ENCODE data around the gene RGS14.
"Not testable (repeated sequence)": the region's sequence is repeated elsewhere in the genome, so short reads cannot be mapped to it uniquely, and the experiment has no call there.

Gene RGS14

DNA sequence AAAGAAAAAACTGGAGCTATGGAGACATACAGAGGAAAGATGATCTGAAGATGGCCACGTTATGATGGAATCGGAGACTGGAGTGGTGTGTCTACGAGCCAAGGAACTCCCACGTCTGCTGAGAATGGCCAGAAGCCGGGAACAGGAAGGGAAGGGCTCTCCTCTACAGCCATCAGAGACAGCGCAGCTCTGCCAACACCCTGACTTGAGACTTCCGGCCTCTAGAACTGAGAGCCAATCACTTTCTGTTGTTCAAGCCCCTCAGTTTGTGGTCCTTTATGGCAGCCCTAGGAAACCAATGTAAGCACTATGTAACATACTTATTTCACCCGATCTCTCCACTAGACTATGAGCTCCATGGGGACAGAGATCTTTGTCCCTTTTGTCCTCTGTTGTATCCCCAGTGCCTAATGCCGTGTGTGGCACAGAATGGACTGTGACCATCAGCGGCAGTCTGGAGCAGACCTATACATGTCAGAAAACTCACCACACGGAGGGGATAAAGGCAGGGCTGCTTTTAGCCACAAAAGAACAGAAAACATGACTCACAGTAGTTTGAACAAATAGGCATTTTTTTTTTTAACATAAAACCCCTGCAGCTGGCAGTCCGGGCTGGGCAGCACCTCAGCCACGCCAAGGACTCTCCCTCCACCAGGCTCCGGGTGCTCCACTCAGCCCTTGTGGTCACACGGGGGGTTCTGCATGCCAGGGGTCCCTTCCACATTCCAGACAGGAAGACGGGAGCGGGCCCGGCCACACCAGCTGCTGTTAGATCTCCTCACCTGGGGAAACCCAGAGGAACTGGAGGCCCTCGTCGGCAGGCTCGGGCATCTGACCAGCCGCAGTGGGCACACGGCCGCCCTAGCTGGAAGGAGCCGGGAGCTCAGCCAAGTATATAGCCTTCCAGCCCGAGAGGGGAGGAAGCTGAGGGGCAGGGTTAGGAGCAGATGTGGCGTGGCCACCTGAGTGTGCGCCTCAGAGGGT, 29.9 kb upstream of the RGS14 start:
- in situ Hi-C loops (cut with MboI; ENCODE audit: low sequenced_read_pairs) = no loop called here

DNA sequence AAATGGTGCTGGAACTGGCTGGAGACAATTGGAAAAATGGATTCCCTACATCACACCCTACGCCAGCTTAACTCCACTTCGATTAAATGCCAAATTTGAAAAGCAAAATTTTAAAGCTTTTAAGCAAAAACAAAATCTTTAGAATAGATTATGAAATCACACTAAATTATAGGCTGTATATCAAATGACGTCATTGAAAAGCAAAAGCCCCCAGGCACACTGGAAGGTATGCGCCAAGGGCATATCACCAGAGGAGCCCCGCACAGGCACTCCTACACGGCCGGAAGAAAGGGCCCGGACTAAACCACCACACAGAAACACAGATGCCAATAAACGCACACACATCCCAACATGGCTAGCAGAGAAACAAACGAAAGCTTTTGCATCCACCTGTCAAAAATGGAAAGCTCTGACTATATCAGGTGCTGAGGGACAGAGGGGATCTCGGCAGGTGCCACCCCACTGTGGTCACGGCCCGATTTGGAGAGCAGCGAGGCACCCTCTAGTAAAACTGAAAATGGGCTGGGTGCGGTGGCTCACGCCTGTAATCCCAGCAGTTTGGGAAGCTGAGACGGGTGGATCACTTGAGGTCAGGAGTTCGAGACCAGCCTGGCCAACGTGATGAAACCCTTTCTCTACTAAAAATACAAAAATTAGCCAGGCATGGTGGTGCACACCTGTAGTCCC, 29.0 kb upstream of the RGS14 start:
- in situ Hi-C loops (cut with MboI; ENCODE audit: low sequenced_read_pairs) = no loop called here

DNA sequence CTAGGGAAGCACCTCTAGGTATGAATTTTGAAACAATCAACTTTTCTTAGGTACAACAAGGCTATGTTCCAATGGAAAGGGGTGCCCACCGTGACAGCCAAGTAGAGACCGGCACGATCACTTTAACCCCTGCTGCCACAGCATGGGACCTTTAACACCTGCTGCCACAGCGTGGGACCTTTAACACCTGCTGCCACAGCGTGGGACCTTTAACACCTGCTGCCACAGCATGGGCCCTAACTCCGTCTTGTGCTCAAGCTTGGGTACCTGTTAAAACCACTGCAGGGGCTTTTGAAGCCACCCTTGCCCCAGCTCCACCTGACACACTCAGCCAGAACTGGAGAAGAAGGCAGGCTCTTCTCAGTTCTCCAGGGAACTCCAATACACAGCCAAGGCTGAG, 27.8 kb upstream of the RGS14 start:
- in situ Hi-C loops (cut with MboI; ENCODE audit: low sequenced_read_pairs) = no loop called here

DNA sequence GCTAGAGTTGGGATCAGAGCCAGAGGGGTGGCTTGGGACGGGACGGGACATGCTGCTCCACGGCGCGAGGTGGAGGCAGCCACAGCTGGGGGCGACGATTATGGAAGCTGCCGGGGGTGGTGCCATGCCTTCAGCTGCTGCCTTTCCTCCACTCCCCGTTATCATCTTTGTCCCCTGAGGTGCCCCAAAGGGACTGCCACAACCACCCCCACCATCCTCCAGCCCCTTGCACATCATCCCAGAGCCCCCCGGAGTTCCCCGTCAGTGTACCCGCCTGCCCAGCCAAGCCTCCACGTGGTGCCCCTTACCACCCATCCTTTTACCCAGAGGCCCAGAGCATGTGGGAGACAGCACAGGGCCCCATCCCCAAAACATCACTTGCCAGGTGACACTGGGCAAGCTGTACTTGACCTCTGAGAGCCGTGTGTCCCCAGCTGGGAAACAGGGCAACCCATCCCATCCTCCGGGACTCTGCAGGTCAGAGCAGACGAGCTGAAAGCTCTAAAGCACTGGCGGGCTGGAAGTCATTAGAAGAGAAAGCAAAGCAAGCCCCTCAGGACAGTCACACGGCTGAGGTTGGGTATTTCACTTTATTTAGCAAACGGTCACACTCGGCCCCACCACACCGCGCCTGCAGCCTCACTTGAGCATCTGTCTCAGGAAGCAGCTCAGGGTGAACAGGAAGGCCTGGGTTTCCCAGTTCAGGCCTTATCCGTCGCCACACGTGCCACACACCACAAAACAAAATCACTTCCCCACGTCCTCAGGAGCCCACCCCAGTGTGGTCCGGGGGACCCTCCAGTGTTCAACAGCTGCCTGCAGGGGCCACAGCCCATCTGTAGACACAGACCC, 26.5 kb upstream of the RGS14 start:
- in situ Hi-C loops (cut with MboI; ENCODE audit: low sequenced_read_pairs) = no loop called here

DNA sequence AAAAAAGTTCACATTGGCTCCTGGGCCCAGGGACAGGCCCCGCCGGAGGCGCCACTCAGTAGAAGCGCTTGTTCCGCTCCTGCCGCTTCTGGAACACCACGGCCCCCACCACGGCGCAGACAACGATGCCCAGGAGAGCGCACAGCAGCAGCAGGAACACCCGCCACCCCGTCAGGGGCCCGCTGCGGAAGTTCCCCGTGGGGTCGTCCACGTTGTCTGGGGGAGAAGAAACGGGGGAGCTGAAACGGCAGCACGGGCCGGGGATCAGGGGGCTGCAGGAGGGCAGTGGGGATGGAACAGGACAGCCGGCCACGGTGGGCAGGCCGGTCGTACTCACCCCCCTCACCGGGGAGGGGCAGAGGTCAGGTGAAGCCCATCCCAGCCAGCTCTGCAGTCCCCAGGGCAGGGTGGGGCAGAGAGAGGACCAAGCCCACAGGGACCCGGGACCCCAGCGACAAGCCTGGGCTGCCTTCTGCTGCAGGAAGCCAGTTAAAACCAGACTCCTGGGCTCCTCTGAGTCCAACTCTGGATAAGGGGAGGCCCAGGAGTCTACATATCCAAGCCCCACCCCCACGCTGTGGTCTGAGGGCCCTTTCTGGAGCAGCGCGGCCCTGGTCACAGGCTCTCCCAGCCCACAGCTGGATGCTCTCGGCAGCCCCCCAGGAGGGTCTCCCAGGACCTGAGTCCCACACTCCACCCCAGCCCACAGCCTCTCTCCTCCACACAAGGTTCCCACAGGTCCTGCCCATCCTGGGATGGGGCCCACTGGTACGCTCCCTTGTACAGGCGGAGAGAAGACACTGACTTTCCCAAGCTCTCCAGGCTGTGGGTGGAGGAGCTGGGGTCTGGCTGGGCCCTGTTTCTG, 25.5 kb upstream of the RGS14 start:
- in situ Hi-C loops (cut with MboI; ENCODE audit: low sequenced_read_pairs) = no loop called here

DNA sequence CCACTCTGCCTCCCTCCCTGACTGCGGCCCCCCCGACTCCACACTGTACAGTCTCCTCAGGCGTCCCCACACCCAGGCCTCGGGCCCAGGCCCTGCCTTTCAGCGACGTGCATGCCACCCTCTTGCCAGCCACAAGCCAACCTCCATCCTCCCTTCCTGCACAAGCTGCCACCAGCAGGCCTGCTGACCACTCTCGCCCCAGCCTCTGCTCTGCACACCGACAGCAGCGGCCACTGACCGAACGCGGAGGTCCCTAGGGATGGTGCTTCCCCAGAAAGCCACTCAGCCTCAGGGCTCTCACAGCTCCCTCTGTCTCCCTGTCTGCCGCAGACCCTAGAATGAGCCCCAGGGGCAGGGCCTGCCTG, 24.8 kb upstream of the RGS14 start:
- in situ Hi-C loops (cut with MboI; ENCODE audit: low sequenced_read_pairs) = no loop called here

DNA sequence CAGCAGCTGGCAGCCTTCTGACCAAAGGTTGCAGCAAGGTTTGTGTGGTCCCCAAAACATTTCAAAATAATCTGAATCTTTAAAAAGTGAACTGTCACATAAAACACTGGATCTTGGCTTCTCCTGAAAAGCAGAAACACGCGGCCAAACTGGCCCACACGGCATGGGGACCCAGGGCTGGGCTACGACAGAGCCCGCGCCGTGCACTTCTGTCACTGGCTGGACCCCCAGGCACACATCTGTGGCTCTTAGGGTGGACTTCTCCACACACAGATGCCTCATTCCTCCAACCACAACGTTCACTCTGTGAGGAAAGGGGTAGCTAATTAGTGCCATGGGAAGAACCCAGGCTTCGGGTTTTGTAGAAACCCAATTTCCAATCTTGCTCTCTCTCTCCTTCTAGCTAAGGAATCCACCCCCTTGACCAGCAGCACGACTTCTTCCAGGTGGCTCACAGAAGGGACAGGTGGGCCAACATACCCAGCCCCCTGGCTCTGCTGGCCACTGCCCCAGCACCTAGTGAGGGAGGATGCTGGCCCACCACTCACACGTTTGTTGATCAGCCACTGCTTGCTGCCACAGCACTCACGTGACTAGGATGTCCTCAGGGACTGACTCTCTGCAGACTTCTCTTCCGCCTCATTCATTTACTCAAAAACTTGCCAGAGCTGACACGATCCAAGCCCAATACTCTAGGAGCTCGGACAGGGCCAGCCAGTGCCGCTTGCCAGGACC, 24.1 kb upstream of the RGS14 start:
- in situ Hi-C loops (cut with MboI; ENCODE audit: low sequenced_read_pairs) = no loop called here

DNA sequence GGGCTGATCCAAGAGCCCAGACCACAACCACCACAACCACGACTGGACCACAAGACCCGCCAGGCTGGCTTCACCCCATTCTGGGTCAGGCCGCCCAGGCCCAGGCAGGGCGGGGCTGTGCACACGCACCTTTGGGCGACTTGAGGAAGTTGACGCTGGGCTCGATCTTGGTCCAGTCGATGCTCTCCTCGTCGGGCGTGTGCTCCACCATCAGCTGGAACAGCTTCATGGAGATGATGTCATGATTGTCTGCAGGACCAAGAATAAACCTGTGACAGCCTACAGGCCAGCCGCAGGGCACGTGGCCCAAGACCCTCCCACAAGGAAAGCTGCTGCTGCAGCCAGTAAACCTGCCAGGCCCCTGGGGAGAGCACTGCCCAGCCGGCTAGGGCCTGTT, 23.6 kb upstream of the RGS14 start:
- in situ Hi-C loops (cut with MboI; ENCODE audit: low sequenced_read_pairs) = no loop called here

DNA sequence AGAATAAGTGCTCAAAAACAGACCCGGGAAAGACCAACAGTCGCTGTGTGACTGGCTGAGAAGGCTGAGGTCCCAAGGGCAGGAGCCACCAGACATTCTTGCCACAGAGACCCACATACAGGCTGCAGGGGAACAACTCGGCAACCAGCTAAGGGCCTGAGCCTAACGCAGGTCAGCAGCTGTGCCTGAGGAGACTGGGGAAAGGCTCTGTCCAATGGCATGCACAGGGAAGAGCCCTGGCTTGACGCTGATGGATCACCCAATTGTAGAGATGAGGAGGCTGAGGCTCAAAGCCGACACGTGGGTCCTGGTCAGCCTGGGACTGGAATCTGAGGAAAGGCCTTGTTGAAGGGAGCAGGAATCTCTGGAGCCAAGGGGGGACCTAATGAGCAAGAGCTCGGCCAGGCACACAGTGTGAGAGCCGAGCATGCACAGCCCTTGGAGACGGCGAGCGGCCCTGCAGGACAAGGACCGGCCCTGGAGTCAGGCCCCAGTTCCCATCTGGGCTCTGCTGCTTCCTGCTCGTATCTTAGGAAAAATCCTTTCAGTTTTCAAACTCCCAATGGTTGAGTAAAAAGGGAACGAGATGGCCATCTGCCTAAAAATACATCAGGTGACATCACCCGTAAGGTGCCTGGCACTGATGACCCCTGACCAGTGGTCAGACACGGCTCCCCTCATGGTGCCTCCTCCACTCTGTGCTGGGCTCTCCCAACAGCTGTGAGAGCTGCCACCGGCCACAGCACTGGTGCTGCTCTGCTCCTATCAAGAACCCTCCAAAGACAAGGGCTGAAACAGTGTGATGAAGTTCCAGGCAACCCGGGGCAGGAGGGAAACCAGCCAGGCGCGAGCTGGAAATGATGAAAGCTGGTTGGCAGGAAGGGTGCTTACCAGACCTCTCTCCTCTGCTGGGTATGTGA, 22.7 kb upstream of the RGS14 start:
- in situ Hi-C loops (cut with MboI; ENCODE audit: low sequenced_read_pairs) = no loop called here

DNA sequence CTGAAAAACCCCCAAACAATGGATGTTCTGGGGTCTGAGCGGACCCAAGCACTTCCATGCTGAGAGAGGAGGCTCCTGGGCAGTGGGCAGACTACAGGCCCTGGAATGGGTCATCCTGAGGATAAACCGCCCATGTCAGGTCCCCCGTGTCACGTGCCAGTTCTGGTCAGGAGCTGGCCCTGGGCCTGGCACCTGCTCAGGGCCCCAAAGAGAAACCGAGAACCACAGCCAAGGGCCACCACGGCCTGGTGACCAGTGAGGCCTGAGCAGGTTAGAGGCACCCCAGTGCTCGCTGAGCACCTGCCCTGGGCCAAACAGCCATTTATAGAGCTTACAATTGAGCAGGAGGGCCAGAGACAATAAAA, 22.0 kb upstream of the RGS14 start:
- in situ Hi-C loops (cut with MboI; ENCODE audit: low sequenced_read_pairs) = no loop called here

DNA sequence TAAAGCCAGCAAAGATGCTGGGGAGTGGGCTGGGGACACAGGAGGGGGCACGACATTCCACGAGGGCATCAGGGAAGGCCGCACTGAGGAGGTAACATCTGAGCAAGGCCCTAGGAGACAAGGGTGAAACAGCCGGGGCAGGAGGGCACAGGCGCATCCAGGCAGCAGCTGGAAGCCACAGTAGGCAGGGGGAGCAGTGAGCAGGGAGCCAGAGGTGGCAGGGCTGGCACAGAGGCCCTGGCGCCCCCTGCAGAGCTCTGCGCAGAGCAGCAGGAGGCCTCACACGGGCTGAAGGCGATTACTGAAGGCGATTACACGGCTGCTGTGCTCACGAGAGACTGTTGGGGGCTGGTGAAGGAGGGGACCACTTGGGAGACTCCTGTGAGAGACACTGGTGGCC, 21.6 kb upstream of the RGS14 start:
- in situ Hi-C loops (cut with MboI; ENCODE audit: low sequenced_read_pairs) = no loop called here

DNA sequence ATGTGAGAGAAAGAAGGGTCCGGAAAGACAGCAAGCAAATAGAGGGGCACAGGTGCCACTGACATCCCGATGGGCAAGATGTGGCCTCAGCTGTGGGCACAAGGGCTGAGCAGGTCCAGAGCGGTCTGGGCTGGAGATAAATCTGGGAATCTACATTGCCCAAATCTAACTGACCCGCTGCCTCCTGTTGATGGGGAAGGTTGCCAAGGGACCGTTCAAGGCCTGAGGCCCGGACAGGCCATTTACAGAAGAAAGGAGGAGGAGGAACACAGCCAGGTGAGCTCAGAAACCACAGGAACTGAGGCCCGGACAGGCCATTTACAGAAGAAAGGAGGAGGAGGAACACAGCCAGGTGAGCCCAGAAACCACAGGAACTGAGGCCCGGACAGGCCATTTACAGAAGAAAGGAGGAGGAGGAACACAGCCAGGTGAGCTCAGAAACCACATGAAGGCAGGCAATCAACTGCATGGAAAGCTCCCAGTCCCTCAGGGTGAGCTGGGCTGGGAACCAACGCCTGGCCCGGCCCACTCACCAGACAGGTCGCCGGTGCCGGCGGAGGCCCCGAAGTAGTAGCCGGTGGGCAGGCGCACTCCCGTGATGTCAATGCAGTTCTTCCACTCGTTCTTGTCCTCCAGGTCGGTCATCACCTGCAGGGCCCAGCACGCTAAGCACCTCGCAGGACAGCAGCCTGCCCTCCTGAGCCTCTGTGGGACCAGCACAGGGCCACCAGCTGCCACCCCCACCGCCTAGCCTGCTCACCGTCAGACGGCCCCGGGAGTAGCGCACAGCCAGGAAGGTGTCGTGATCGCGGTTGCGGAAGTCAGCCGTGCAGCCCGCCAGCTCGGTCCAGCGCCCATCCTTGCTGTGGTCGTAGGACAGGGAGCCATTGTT, 20.9 kb upstream of the RGS14 start:
- in situ Hi-C loops (cut with MboI; ENCODE audit: low sequenced_read_pairs) = no loop called here

DNA sequence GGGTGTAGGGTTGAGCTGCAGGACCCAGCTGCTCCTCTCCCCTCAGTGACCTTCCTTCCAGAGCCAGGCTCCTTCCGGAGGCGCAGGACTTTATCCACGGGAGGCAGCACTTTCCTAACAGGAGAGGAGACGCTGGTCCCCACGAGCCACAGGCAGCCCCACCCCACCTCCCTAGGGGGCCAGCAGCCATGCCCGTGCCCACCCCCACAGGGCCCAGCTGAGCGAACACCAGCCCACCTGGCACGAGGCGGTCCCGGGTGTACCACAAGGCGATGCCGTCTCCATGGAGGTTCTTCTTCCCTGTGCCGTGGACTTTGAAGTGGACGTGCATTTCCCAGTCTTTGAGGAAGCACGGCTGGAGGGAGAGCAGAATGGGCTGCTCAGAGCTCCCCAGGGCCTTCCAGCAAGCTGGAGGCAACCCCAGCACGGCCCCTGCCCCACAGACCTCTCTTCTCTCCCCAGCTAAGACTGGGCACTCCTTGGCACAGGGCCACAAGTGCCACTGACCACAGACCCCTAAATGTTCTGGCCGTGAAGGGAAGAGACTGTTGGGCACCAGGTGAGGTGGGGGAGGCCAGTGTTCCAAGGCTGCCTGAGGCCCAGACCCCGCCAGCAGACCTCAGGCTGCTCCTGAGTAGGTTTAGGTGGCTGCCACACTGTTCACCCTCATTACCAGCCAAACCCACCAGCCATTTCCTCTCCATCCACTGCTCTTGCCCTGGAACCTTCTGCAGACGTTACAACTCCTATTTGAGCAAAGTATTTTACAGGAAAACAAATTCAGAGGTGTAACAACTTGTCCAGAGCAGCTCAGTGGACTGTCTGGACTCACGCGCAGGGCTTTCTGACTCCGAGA, 19.2 kb upstream of the RGS14 start:
- in situ Hi-C loops (cut with MboI; ENCODE audit: low sequenced_read_pairs) = no loop called here

DNA sequence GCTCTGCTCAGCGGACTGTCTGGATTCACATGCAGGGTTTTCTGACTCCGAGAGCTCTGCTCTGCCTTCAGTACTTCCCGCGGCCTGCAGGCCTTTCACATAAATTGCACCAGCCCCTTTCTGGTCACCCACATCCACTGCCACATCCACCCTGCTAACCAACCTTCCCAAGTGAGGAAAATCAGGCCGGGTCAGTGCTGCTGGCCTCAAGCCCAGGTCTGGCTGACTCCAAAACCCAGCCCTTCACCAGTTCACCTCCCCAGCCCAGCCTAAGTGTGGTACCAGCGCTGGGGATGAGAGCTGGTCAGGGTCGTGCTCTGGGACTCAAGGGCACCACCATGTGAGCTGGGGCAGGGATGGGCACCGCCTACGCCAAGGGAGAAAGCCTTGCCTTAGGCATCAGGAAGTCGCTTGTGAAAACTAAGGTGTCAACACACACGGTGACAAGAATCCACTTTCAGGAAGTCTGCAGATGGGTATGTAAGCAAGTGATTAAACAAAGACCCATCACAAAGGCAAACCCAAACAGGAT, 18.6 kb upstream of the RGS14 start:
- in situ Hi-C loops (cut with MboI; ENCODE audit: low sequenced_read_pairs) = no loop called here

DNA sequence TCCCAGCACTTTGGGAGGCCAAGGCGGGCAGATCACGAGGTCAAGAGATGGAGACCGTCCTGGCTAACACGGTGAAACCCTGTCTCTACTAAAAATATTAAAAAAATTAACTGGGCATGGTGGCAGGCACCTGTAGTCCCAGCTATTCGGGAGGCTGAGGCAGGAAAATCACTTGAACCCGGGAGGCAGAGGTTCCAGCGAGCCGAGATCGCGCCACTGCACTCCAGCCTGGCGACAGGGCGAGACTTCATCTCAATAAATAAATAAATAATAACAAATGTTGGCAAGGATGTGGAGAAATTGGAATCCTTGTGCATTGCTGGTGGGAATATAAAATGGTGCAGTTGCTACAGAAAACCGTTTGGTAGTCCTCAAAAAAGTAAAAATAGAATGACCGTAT, 14.7 kb upstream of the RGS14 start:
- in situ Hi-C loops (cut with MboI; ENCODE audit: low sequenced_read_pairs) = not testable (repeated sequence)

DNA sequence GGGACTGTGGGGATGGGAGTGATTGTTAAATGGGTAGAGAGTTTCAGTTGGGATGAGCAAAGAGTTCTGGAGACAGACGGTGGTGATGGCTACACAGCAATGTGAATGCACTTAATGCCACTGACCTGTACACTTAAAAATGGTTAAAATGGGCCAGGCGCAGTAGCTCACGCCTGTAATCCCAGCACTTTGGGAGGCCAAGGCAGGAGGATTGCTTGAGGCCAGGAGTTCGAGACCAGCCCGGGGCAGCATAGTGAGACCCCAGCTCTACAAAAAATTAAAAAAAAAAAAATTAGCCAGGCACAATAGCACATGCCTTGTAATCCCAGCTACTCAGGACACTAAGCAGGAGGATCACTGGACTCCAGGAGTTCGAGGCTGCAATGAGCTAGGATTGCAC, 13.9 kb upstream of the RGS14 start:
- in situ Hi-C loops (cut with MboI; ENCODE audit: low sequenced_read_pairs) = no loop called here

DNA sequence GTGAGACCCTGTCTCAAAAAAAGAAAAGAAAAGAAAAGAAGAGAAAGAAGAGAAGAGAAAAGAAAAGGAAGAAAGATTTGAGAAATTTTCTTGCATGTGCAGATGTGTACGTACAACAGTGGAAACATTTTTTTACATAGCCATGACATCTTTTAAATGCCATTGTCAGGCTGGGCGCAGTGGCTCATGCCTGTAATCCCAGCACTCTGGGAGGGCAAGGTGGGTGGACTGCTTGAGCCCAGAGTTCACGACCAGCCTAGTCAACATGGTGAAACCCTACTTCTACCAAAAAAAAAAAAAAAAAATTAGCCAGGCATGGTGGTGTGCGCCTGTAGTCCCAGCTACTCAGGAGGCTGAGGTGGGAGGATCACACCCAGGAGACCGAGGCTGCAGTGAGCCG, 12.8 kb upstream of the RGS14 start:
- in situ Hi-C loops (cut with MboI; ENCODE audit: low sequenced_read_pairs) = no loop called here
